Measurements from ENCODE around the gene DNAH17.

The DNAH17 gene

GRCh38 chr17:78585006-78585630 lies 7.9 kb upstream of the DNAH17 start:
- no peak for DNase-seq (ENCODE audit: low read depth)
- TF ChIP-seq, protein P1, sequence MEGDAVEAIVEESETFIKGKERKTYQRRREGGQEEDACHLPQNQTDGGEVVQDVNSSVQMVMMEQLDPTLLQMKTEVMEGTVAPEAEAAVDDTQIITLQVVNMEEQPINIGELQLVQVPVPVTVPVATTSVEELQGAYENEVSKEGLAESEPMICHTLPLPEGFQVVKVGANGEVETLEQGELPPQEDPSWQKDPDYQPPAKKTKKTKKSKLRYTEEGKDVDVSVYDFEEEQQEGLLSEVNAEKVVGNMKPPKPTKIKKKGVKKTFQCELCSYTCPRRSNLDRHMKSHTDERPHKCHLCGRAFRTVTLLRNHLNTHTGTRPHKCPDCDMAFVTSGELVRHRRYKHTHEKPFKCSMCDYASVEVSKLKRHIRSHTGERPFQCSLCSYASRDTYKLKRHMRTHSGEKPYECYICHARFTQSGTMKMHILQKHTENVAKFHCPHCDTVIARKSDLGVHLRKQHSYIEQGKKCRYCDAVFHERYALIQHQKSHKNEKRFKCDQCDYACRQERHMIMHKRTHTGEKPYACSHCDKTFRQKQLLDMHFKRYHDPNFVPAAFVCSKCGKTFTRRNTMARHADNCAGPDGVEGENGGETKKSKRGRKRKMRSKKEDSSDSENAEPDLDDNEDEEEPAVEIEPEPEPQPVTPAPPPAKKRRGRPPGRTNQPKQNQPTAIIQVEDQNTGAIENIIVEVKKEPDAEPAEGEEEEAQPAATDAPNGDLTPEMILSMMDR (conservative IDR thresholded peaks at IDR 0.05; ENCODE audit: low read depth, low read length): no peak
- no peak overlapping the region for H3K4me3 ChIP-seq (ENCODE audit: low read depth, low read length)

- DNase-seq (ENCODE audit: low read depth): peak; percentile 44
- no peak overlapping the region for H3K4me3 ChIP-seq (ENCODE audit: low read depth, low read length)
- TF ChIP-seq, protein P1 (conservative IDR thresholded peaks at IDR 0.05; ENCODE audit: low read depth, low read length): no peak
Measured at GRCh38 chr17:78583091-78583490, 5.9 kb upstream of the DNAH17 start.

DNA sequence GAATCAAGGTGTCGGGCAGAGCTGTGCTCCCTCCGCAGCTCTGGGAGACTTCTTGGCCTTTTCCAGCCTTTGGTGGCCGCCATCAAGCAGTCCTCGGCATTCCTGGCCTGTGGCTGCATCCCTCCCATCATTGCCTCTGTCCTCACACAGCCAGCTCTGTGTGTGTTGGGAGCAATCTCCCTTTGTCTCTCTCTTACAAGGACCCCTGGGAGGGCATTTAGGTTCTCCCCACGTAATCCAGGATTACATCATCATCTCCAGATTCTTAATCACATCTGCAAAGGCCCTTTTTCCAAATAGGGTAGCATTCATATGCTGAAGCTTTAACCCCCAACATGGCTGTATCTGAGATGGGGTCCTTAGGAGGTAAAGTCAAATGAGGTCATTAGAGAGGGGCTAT lies 4.1 kb upstream of the DNAH17 start:
- TF ChIP-seq, protein P1 (conservative IDR thresholded peaks at IDR 0.05; ENCODE audit: low read depth, low read length): no peak
- DNase-seq (ENCODE audit: low read depth): no peak
- no peak overlapping the region for H3K4me3 ChIP-seq (ENCODE audit: low read depth, low read length)

GRCh38 chr17:78580277-78580804 lies 3.1 kb upstream of the DNAH17 start:
- no peak for DNase-seq (ENCODE audit: low read depth)
- H3K4me3 ChIP-seq (ENCODE audit: low read depth, low read length): no peak overlapping the region
- TF ChIP-seq, protein P1 (conservative IDR thresholded peaks at IDR 0.05; ENCODE audit: low read depth, low read length): no peak

- no peak for DNase-seq (ENCODE audit: low read depth)
- no peak overlapping the region for H3K4me3 ChIP-seq (ENCODE audit: low read depth, low read length)
- TF ChIP-seq, protein P1 (conservative IDR thresholded peaks at IDR 0.05; ENCODE audit: low read depth, low read length): no peak
Measured at GRCh38 chr17:78576389-78577112, 645 bp downstream of the DNAH17 start.

- H3K4me3 ChIP-seq (ENCODE audit: low read depth, low read length): no peak overlapping the region
- TF ChIP-seq, protein P1 (conservative IDR thresholded peaks at IDR 0.05; ENCODE audit: low read depth, low read length): no peak
- no peak for DNase-seq (ENCODE audit: low read depth)
Measured at GRCh38 chr17:78575899-78576298, 1.3 kb downstream of the DNAH17 start.

Data from choroid plexus epithelial cell (primary cell).